HCT116 (cell line): Measurements from ENCODE around the gene NXN. TPM values are rescaled to one million over a fixed set of nuclear protein-coding genes. Genes with fewer than 3 reads are reported as not detected.

Experiments used
- ATAC-seq: fragments of 200-7000 bp; cut with Tn5 transposase; 2 replicates; pipeline ENCODE4 v1.9.1; 2020; ENCODE audit warnings: mild to moderate bottlenecking, moderate library complexity
- BruUV-seq: library from RNA; stranded (reverse); fragments of 400-500 nt; replicated peaks from 2 replicates; lab custom pipeline; 2021; lab: Mats Ljungman, UMichigan
- CTCF ChIA-PET: fragments of 300-600 bp; sonication (Branson Sonifier 250); formaldehyde crosslinking; loops from one replicate; lab custom pipeline; 2021; ENCODE audit warnings: antibody characterized with exemption; lab: Charles Lee
- POLR2A ChIA-PET: fragments of 300-600, 350-600 bp; sonication (Branson Sonifier 250); formaldehyde crosslinking; loops from one replicate; lab custom pipeline; 2021; ENCODE audit warnings: antibody characterized with exemption; lab: Charles Lee
- RAD21 ChIA-PET, 2 experiments: fragments of 300-600 bp; sonication (Branson Sonifier 250); formaldehyde crosslinking; loops; one replicate each; lab custom pipeline; 2023; ENCODE audit warnings: low total read pairs in 2 of 2; ENCODE audit not compliant: uncharacterized antibody in 2 of 2, unreplicated experiment in 2 of 2, low non-redundant PET in 1 of 2; lab: Charles Lee
- DNase-seq: peaks from one replicate; pipeline ENCODE4 v3.0.0-alpha.2; 2010; ENCODE audit warnings: low read depth, low spot score
- H2AFZ ChIP-seq: fragments of 200-600 bp; shearing (Covaris generic), sonication (generic); 2 replicates; pipeline ENCODE4 v1.6.1; 2017; ENCODE audit warnings: low read depth, mixed run types, mixed read lengths, antibody characterized with exemption, low read length; ENCODE audit not compliant: poor library complexity, severe bottlenecking
- H3K27ac ChIP-seq: 2 replicates; pipeline ENCODE4 v1.5.1; 2012; ENCODE audit warnings: low read depth, low read length
- H3K27me3 ChIP-seq: fragments of 200-600 bp; sonication (generic); 2 replicates; pipeline ENCODE4 v1.6.1; 2016; ENCODE audit warnings: mixed run types, low read length, mixed read lengths; ENCODE audit not compliant: insufficient read depth
- H3K36me3 ChIP-seq, 2 experiments: fragments of 200-500 bp in 1 of 2; fragments of 200-600 bp in 1 of 2; sonication (Bioruptor generic) in 1 of 2; sonication (generic) in 1 of 2; 2 replicates each; pipeline versions ENCODE4 v1.5.1 to v1.6.1; 2014 to 2016; ENCODE audit warnings: low read length in 2 of 2, inconsistent platforms in 1 of 2, mixed read lengths in 1 of 2, mixed run types in 1 of 2; ENCODE audit not compliant: insufficient read depth in 2 of 2, control insufficient read depth in 1 of 2
- H3K4me1 ChIP-seq, 2 experiments: fragments of 200-600 bp in 1 of 2; sonication (generic) in 1 of 2; 2 replicates each; pipeline versions ENCODE4 v1.5.1 to v1.6.1; 2012 to 2017; ENCODE audit warnings: low read length in 2 of 2, inconsistent platforms in 1 of 2, mild to moderate bottlenecking in 1 of 2, mixed read lengths in 1 of 2, mixed run types in 1 of 2, moderate library complexity in 1 of 2; ENCODE audit not compliant: insufficient read depth in 2 of 2, control insufficient read depth in 1 of 2
- H3K4me2 ChIP-seq: fragments of 200-600 bp; sonication (generic); 2 replicates; pipeline ENCODE4 v1.6.1; 2017; ENCODE audit warnings: mixed run types, low read length, mixed read lengths
- H3K4me3 ChIP-seq, 2 experiments: fragments of 200-600 bp in 1 of 2; sonication (generic) in 1 of 2; replicated peaks in 1 of 2; 2 replicates each; pipeline ENCODE4 v1.5.1; 2011 to 2016; ENCODE audit warnings: low read length in 2 of 2, control low read depth in 1 of 2, low read depth in 1 of 2, mild to moderate bottlenecking in 1 of 2, mixed read lengths in 1 of 2, mixed run types in 1 of 2
- H3K79me2 ChIP-seq: fragments of 200-600 bp; sonication (generic); 2 replicates; pipeline ENCODE4 v1.6.1; 2017; ENCODE audit warnings: mild to moderate bottlenecking, mixed run types, low read length, moderate library complexity, mixed read lengths; ENCODE audit not compliant: insufficient read depth
- H3K9ac ChIP-seq: fragments of 200-600 bp; sonication (generic); 2 replicates; pipeline ENCODE4 v1.6.1; 2016; ENCODE audit warnings: low read length, mixed read lengths
- H3K9me2 ChIP-seq: fragments of 200-600 bp; sonication (generic), shearing (Covaris generic); 2 replicates; pipeline ENCODE4 v1.6.1; 2017; ENCODE audit warnings: mixed run types, mild to moderate bottlenecking, moderate library complexity; ENCODE audit not compliant: insufficient read depth
- H3K9me3 ChIP-seq, 2 experiments: fragments of 200-500 bp in 1 of 2; fragments of 200-600 bp in 1 of 2; sonication (Bioruptor generic) in 1 of 2; sonication (generic) in 1 of 2; 2 replicates each; pipeline ENCODE4 v1.6.1; 2014 to 2017; ENCODE audit warnings: low read length in 2 of 2, mixed read lengths in 2 of 2, inconsistent platforms in 1 of 2, low read depth in 1 of 2, mild to moderate bottlenecking in 1 of 2, mixed run types in 1 of 2, moderate library complexity in 1 of 2; ENCODE audit not compliant: control insufficient read depth in 1 of 2, insufficient read depth in 1 of 2
- H4K20me1 ChIP-seq: fragments of 200-600 bp; sonication (generic), shearing (Covaris generic); 2 replicates; pipeline ENCODE4 v1.6.1; 2017; ENCODE audit warnings: mixed run types, mild to moderate bottlenecking, moderate library complexity; ENCODE audit not compliant: insufficient read depth
- CBX3 ChIP-seq: IDR thresholded peaks from 2 replicates; pipeline ENCODE4 v1.6.1; 2012; ENCODE audit warnings: low read depth
- CEBPB ChIP-seq: IDR thresholded peaks from 2 replicates; pipeline ENCODE4 v1.6.1; 2012; ENCODE audit warnings: low read depth
- EGR1 ChIP-seq: IDR thresholded peaks from 2 replicates; pipeline ENCODE4 v1.6.1; 2012; ENCODE audit warnings: low read depth
- FOSL1 ChIP-seq: IDR thresholded peaks from 2 replicates; pipeline ENCODE4 v1.6.1; 2012; ENCODE audit warnings: low read depth
- POLR2A ChIP-seq: IDR thresholded peaks from 2 replicates; pipeline ENCODE4 v1.7.0; 2011; ENCODE audit warnings: borderline replicate concordance; ENCODE audit not compliant: insufficient read depth, insufficient read length; ENCODE audit errors: extremely low read depth
- POLR2AphosphoS5 ChIP-seq: IDR thresholded peaks from 2 replicates; pipeline ENCODE4 v1.6.1; 2011; ENCODE audit warnings: mild to moderate bottlenecking, low read depth, low read length, moderate library complexity
- RAD21 ChIP-seq: IDR thresholded peaks from 2 replicates; pipeline ENCODE4 v1.6.1; 2012; ENCODE audit warnings: low read depth, mild to moderate bottlenecking
- SIN3A ChIP-seq: IDR thresholded peaks from 2 replicates; pipeline ENCODE4 v1.6.1; 2012; ENCODE audit warnings: low read depth
- SP1 ChIP-seq: IDR thresholded peaks from 2 replicates; pipeline ENCODE4 v1.6.1; 2012; ENCODE audit warnings: low read depth
- YY1 ChIP-seq: IDR thresholded peaks from 2 replicates; pipeline ENCODE4 v1.6.1; 2011; ENCODE audit warnings: low read length, low read depth, moderate library complexity, mild to moderate bottlenecking; ENCODE audit not compliant: insufficient replicate concordance; ENCODE audit errors: extremely low read depth
- ZNF274 ChIP-seq: fragments of 200-500 bp; sonication (Bioruptor generic); IDR thresholded peaks from 2 replicates; pipeline ENCODE4 v1.6.1; 2014; ENCODE audit warnings: mild to moderate bottlenecking, low read depth, low read length, inconsistent platforms
- intact Hi-C: fragments of 100-400 bp; cut with micrococcal nuclease; formaldehyde crosslinking; loops from 2 replicates; pipeline ENCODE4 v1.10.0; 2022
- total RNA-seq: library from RNA; stranded (reverse); gene quantifications from one replicate; pipeline ENCODE4 v1.2.1, GENCODE V29; 2021; ENCODE audit not compliant: unreplicated experiment
- TF ChIP-seq, protein P1 (sequence below): IDR thresholded peaks from 2 replicates; pipeline ENCODE4 v1.6.1; 2011; ENCODE audit warnings: mild to moderate bottlenecking, low read length, moderate library complexity; ENCODE audit not compliant: insufficient replicate concordance; ENCODE audit errors: extremely low read depth
- TF ChIP-seq, protein P2 (sequence below): IDR thresholded peaks from 2 replicates; pipeline ENCODE4 v1.6.1; 2012
- TF ChIP-seq, protein P3 (sequence below): IDR thresholded peaks from 2 replicates; pipeline ENCODE4 v1.6.1; 2012; ENCODE audit warnings: low read depth
- TF ChIP-seq, protein P4 (sequence below), 3 experiments: fragments of 200-600 bp in 1 of 3; sonication (generic) in 1 of 3; IDR thresholded peaks in 2 of 3; conservative IDR thresholded peaks in 1 of 3; 2 replicates each; pipeline ENCODE4 v1.5.1; 2012 to 2017; ENCODE audit warnings: low read depth in 2 of 3, low read length in 2 of 3, antibody characterized with exemption in 1 of 3, borderline replicate concordance in 1 of 3, control low read depth in 1 of 3, mild to moderate bottlenecking in 1 of 3, mixed read lengths in 1 of 3, mixed run types in 1 of 3, moderate library complexity in 1 of 3; ENCODE audit not compliant: insufficient read depth in 1 of 3

The NXN gene
- total RNA-seq, 1 experiment from 2014 or later: 83.7 TPM

DNA sequence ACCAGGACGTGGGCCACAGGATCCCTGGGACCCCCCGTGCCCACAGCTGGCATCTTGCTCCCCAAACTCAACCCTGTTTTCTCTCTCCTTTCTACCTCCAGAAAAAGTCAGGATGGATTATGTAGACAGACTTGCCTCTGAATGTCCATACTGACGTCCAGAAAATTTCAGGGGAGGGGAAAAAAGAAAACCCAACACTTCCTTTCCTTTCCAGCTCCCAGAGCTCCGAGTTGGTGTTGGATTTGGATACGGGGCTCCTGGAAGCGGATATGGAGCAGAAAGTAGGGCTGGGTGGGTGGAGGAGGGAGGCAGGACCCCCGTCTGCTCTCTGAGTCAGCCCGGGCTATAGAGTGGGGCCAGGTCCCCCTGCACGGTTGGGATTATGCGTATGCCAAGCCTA is 127.2 kb downstream of the NXN start:
- Histone ChIP-seq H3K27ac (no peak overlapping the region), H4K20me1 (no peaks in the 10 kb centered on the region), H3K9me2 (no peaks in the 10 kb centered on the region), H3K27me3 (no peaks in the 10 kb centered on the region), H3K4me3 (no peak overlapping the region), H3K9ac (no peak overlapping the region), H3K4me1 (no peaks in the 10 kb centered on the region), H3K36me3 (no peaks in the 10 kb centered on the region), H3K4me2 (no peak overlapping the region), H2AFZ (no peak overlapping the region), H3K9me3 (no peaks in the 10 kb centered on the region), H3K79me2 (peaks cover 57% of the 10 kb centered on the region; the same call in 1 of the 2 replicates)
- CTCF ChIA-PET: no interaction called here
- intact Hi-C loops: no loop called here
- POLR2A ChIA-PET: no interaction called here
- DNase-seq (no peak), ATAC-seq (no peak)
- no TSS peak for BruUV-seq
- RAD21 ChIA-PET: no interaction called here
- TF ChIP-seq POLR2A (no peak), SP1 (no peak), EGR1 (no peak), POLR2AphosphoS5 (no peak), RAD21 (no peak), CEBPB (no peak), FOSL1 (no peak), ZNF274 (no peak), YY1 (no peak), SIN3A (no peak), CBX3 (no peak)
- TF ChIP-seq, protein P1, sequence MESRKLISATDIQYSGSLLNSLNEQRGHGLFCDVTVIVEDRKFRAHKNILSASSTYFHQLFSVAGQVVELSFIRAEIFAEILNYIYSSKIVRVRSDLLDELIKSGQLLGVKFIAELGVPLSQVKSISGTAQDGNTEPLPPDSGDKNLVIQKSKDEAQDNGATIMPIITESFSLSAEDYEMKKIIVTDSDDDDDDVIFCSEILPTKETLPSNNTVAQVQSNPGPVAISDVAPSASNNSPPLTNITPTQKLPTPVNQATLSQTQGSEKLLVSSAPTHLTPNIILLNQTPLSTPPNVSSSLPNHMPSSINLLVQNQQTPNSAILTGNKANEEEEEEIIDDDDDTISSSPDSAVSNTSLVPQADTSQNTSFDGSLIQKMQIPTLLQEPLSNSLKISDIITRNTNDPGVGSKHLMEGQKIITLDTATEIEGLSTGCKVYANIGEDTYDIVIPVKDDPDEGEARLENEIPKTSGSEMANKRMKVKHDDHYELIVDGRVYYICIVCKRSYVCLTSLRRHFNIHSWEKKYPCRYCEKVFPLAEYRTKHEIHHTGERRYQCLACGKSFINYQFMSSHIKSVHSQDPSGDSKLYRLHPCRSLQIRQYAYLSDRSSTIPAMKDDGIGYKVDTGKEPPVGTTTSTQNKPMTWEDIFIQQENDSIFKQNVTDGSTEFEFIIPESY: no peak
- TF ChIP-seq, protein P2, sequence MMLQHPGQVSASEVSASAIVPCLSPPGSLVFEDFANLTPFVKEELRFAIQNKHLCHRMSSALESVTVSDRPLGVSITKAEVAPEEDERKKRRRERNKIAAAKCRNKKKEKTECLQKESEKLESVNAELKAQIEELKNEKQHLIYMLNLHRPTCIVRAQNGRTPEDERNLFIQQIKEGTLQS: no peak
- TF ChIP-seq, protein P3, sequence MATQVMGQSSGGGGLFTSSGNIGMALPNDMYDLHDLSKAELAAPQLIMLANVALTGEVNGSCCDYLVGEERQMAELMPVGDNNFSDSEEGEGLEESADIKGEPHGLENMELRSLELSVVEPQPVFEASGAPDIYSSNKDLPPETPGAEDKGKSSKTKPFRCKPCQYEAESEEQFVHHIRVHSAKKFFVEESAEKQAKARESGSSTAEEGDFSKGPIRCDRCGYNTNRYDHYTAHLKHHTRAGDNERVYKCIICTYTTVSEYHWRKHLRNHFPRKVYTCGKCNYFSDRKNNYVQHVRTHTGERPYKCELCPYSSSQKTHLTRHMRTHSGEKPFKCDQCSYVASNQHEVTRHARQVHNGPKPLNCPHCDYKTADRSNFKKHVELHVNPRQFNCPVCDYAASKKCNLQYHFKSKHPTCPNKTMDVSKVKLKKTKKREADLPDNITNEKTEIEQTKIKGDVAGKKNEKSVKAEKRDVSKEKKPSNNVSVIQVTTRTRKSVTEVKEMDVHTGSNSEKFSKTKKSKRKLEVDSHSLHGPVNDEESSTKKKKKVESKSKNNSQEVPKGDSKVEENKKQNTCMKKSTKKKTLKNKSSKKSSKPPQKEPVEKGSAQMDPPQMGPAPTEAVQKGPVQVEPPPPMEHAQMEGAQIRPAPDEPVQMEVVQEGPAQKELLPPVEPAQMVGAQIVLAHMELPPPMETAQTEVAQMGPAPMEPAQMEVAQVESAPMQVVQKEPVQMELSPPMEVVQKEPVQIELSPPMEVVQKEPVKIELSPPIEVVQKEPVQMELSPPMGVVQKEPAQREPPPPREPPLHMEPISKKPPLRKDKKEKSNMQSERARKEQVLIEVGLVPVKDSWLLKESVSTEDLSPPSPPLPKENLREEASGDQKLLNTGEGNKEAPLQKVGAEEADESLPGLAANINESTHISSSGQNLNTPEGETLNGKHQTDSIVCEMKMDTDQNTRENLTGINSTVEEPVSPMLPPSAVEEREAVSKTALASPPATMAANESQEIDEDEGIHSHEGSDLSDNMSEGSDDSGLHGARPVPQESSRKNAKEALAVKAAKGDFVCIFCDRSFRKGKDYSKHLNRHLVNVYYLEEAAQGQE: no peak
- TF ChIP-seq, protein P4, sequence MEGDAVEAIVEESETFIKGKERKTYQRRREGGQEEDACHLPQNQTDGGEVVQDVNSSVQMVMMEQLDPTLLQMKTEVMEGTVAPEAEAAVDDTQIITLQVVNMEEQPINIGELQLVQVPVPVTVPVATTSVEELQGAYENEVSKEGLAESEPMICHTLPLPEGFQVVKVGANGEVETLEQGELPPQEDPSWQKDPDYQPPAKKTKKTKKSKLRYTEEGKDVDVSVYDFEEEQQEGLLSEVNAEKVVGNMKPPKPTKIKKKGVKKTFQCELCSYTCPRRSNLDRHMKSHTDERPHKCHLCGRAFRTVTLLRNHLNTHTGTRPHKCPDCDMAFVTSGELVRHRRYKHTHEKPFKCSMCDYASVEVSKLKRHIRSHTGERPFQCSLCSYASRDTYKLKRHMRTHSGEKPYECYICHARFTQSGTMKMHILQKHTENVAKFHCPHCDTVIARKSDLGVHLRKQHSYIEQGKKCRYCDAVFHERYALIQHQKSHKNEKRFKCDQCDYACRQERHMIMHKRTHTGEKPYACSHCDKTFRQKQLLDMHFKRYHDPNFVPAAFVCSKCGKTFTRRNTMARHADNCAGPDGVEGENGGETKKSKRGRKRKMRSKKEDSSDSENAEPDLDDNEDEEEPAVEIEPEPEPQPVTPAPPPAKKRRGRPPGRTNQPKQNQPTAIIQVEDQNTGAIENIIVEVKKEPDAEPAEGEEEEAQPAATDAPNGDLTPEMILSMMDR (IDR thresholded peaks at IDR 0.05 in 2 of 3, conservative IDR thresholded peaks at IDR 0.05 in 1 of 3; ENCODE audit: borderline replicate concordance in 1 of 3, insufficient read depth in 1 of 3, low read depth in 2 of 3, low read length in 2 of 3): no peak
